B cell (primary cell): ENCODE data around the gene CNPY2. TPM values are rescaled to one million over a fixed set of nuclear protein-coding genes. Genes with fewer than 3 reads are reported as not detected.

Source experiments
- ATAC-seq: fragments of 200-7000 bp; cut with Tn5 transposase; one replicate; pipeline ENCODE4 v1.10.0; 2021; ENCODE audit warnings: low read depth, mild to moderate bottlenecking, moderate number of reproducible peaks, moderate library complexity
- CTCF ChIA-PET: fragments of 350-600 bp; sonication (Branson Sonifier 250); formaldehyde crosslinking; loops from one replicate; lab custom pipeline; 2021; ENCODE audit warnings: antibody characterized with exemption, inconsistent platforms; lab: Charles Lee
- POLR2A ChIA-PET: fragments of 350-600 bp; sonication (Branson Sonifier 250); formaldehyde crosslinking; loops from one replicate; lab custom pipeline; 2021; ENCODE audit warnings: antibody characterized with exemption; lab: Charles Lee
- DNase-seq: peaks from one replicate; pipeline ENCODE4 v3.0.0; 2013
- H2AFZ ChIP-seq: 2 replicates; pipeline ENCODE4 v1.6.1; 2012; ENCODE audit warnings: mild to moderate bottlenecking, low read depth, low read length; ENCODE audit not compliant: insufficient read depth, poor library complexity, severe bottlenecking
- H3K27ac ChIP-seq, 2 donors: 1 replicate in 1 of 2; 2 replicates in 1 of 2; pipeline ENCODE4 v1.5.1; 2012 to 2013; ENCODE audit warnings: low read length in 2 of 2, mild to moderate bottlenecking in 2 of 2, moderate library complexity in 1 of 2
- H3K27me3 ChIP-seq, 4 experiments: fragments of 200-600 bp in 1 of 4; sonication (generic) in 1 of 4; replicated peaks in 1 of 4; 1 replicate in 2 of 4; 2 replicates in 2 of 4; pipeline versions ENCODE4 v1.6.1 to v1.7.0; 2013 to 2016; ENCODE audit warnings: low read length in 3 of 4, mild to moderate bottlenecking in 2 of 4, mixed read lengths in 1 of 4, moderate library complexity in 1 of 4; ENCODE audit not compliant: insufficient read depth in 4 of 4, control insufficient read depth in 3 of 4; ENCODE audit errors: control extremely low read depth in 1 of 4
- H3K36me3 ChIP-seq, 2 experiments: replicated peaks in 1 of 2; 1 replicate in 1 of 2; 2 replicates in 1 of 2; pipeline versions ENCODE4 v1.6.1 to v1.7.1; 2013; ENCODE audit warnings: low read length in 1 of 2; ENCODE audit not compliant: insufficient read depth in 2 of 2, control insufficient read depth in 1 of 2; ENCODE audit errors: control extremely low read depth in 1 of 2, extremely low read depth in 1 of 2
- H3K4me1 ChIP-seq, 2 donors: fragments of 200-600 bp in 1 of 2; sonication (generic) in 1 of 2; 1 replicate in 1 of 2; 2 replicates in 1 of 2; pipeline versions ENCODE4 v1.5.1 to v1.6.1; 2013 to 2017; ENCODE audit warnings: low read length in 2 of 2; ENCODE audit not compliant: control insufficient read depth in 2 of 2, insufficient read depth in 2 of 2
- H3K4me2 ChIP-seq: replicated peaks from 2 replicates; pipeline ENCODE3; 2012; ENCODE audit warnings: mild to moderate bottlenecking, low read depth, low read length; ENCODE audit not compliant: poor library complexity, severe bottlenecking
- H3K4me3 ChIP-seq, 5 experiments: fragments of 200-600 bp in 1 of 5; sonication (generic) in 1 of 5; 1 replicate in 3 of 5; 2 replicates in 2 of 5; pipeline versions ENCODE4 v1.5.1 to v1.7.0; 2011 to 2016; ENCODE audit warnings: low read length in 4 of 5, mild to moderate bottlenecking in 4 of 5, low read depth in 2 of 5, control low read depth in 1 of 5, moderate library complexity in 1 of 5; ENCODE audit not compliant: insufficient read depth in 1 of 5; ENCODE audit errors: control extremely low read depth in 1 of 5, extremely low read depth in 1 of 5
- H3K79me2 ChIP-seq: fragments of 200-600 bp; sonication (generic); one replicate; pipeline ENCODE4 v1.6.0; 2016; ENCODE audit warnings: low read length; ENCODE audit not compliant: control insufficient read depth, insufficient read depth
- H3K9ac ChIP-seq: fragments of 200-600 bp; sonication (generic); 2 replicates; pipeline ENCODE4 v1.6.1; 2017; ENCODE audit warnings: mild to moderate bottlenecking, low read length, moderate library complexity
- H3K9me3 ChIP-seq, 3 donors: one replicate each; pipeline versions ENCODE4 v1.6.1 to v1.7.1; 2013; ENCODE audit warnings: low read length in 2 of 3; ENCODE audit not compliant: control insufficient read depth in 2 of 3, insufficient read depth in 1 of 3; ENCODE audit errors: control extremely low read depth in 1 of 3
- H4K20me1 ChIP-seq: 2 replicates; pipeline ENCODE4 v1.6.0; 2012; ENCODE audit warnings: mild to moderate bottlenecking, low read length; ENCODE audit not compliant: insufficient read depth, control insufficient read depth, poor library complexity, severe bottlenecking
- H3K27ac Mint-ChIP-seq: one replicate; pipeline ENCODE4 v1.8.0; 2021; ENCODE audit warnings: mixed read lengths
- H3K27me3 Mint-ChIP-seq: one replicate; pipeline ENCODE4 v1.8.0; 2021; ENCODE audit warnings: mixed read lengths
- H3K4me1 Mint-ChIP-seq: one replicate; pipeline ENCODE4 v1.8.0; 2021; ENCODE audit warnings: mixed read lengths
- H3K4me3 Mint-ChIP-seq: one replicate; pipeline ENCODE4 v1.8.0; 2021; ENCODE audit warnings: mixed read lengths
- H3K9me3 Mint-ChIP-seq: one replicate; pipeline ENCODE4 v1.8.0; 2022; ENCODE audit warnings: mixed read lengths; ENCODE audit not compliant: insufficient read depth
- CTCF ChIP-seq: fragments of 200-600 bp; IDR thresholded peaks from one replicate; pipeline ENCODE4 v1.8.0; 2022; ENCODE audit warnings: antibody characterized with exemption, mild to moderate bottlenecking
- EZH2 ChIP-seq: IDR thresholded peaks from 2 replicates; pipeline ENCODE4 v1.6.1; 2012; ENCODE audit warnings: borderline replicate concordance, low read depth, mild to moderate bottlenecking, moderate library complexity, low read length; ENCODE audit not compliant: insufficient read depth, poor library complexity, severe bottlenecking
- WGBS: methylation state at CpG from one replicate; pipeline ENCODE4 v1.1.5; 2013; ENCODE audit warnings: missing lambda C conversion rate; ENCODE audit not compliant: insufficient coverage; 5-methylcytosine and 5-hydroxymethylcytosine counted together
- intact Hi-C: fragments of 100-400 bp; cut with micrococcal nuclease; formaldehyde crosslinking; loops from one replicate; pipeline ENCODE4 v1.10.0; 2022
- polyA plus RNA-seq: library from polyadenylated mRNA; depleted of rRNA; stranded (reverse); fragments of >200 nt; gene quantifications from 2 replicates; pipeline ENCODE4 v1.2.3, GENCODE V29; 2012
- total RNA-seq, 2 donors: library from RNA; stranded (reverse); fragments of 120-200 nt in 1 of 2; gene quantifications; 1 replicate in 1 of 2; 2 replicates in 1 of 2; pipeline versions ENCODE4 v1.2.3 to v1.2.4, GENCODE V29; 2013 to 2022

Gene CNPY2
- total and polyA plus RNA-seq, 2 donors (not counting 1 experiment from before 2014, with no cell fraction given): 61.9 to 91.2 TPM

- H3K4me1 Mint-ChIP-seq: peaks cover 57% of the 10 kb centered on the region
- Histone ChIP-seq H4K20me1 (peaks cover 28% of the 10 kb centered on the region), H3K9me3 (no peaks in the 10 kb centered on the region), H3K4me1 (peaks cover 51 to 61% of the 10 kb centered on the region in 2 donors), H3K4me2 (peak within 1 kb of the TSS; percentile 93), H3K27me3 (no peaks in the 10 kb centered on the region), H2AFZ (peak within 1 kb of the TSS; percentile 97), H3K4me3 (peak within 1 kb of the TSS; percentile 78 to 91 (median 83)), H3K27ac (peak within 1 kb of the TSS; percentile 92 to 95), H3K9ac (peak within 1 kb of the TSS; percentile 81), H3K79me2 (peaks cover 68% of the 10 kb centered on the region), H3K36me3 (peaks cover 0 to 4% of the 10 kb centered on the region in 2 experiments)
- no peaks in the 10 kb centered on the region for H3K9me3 Mint-ChIP-seq
- CTCF ChIA-PET: interaction anchor here (1.1 kb wide), 1 partner anchor 60 kb away, joined by 4 read pairs; the partner anchor contains the start of gene STAT2
- 2% methylated on average over 49 of the region's 63 CpGs for WGBS
- POLR2A ChIA-PET: interaction anchor here (0.6 to 1.2 kb wide), 6 partner anchors 33 to 256 kb away, joined by 3 to 5 read pairs (median 3); partner anchors contain the start of genes ANKRD52, IL23A and SMARCC2
- no peaks in the 10 kb centered on the region for H3K27me3 Mint-ChIP-seq
- H3K27ac Mint-ChIP-seq: peak within 1 kb of the TSS; percentile 97
- TF ChIP-seq EZH2 (no peak), CTCF (no peak)
- intact Hi-C loops: loop anchor here (1.0 to 2.0 kb wide), 10 partner anchors 16 to 336 kb away; partner anchors contain the start of genes ANKRD52, NABP2, SPRYD4 and STAT2
- DNase-seq (peak; percentile 98), ATAC-seq (peak; percentile 96)
- H3K4me3 Mint-ChIP-seq: peak within 1 kb of the TSS; percentile 98
Observed at GRCh38 chr12:56299853-56300643, 15.7 kb downstream of the CNPY2 start, which contains the start of gene CS. CS (minus strand) TSS chr12:56300330; CDS start chr12:56300201, 129 bp downstream.
